Suprapubic skin (tissue), 3 donors: Measurements from ENCODE around the gene PPP1R3D.

Experiments used
- CTCF ChIP-seq, 2 donors: fragments of 200-600 bp in 1 of 2; fragments of 450-650 bp in 1 of 2; sonication (generic) in 1 of 2; IDR thresholded peaks; one replicate each; pipeline ENCODE4 v1.5.1; 2016 to 2019; ENCODE audit warnings: antibody characterized with exemption in 2 of 2, mild to moderate bottlenecking in 1 of 2, moderate library complexity in 1 of 2
- POLR2A ChIP-seq, 2 donors: fragments of 450-650 bp; IDR thresholded peaks; one replicate each; pipeline ENCODE4 v1.6.1; 2017; ENCODE audit warnings: antibody characterized with exemption in 2 of 2, mild to moderate bottlenecking in 2 of 2, moderate library complexity in 2 of 2

- TF ChIP-seq CTCF (IDR thresholded peaks at IDR 0.05): no peak
- TF ChIP-seq POLR2A (IDR thresholded peaks at IDR 0.05): no peak
Measured at GRCh38 chr20:59972037-59972801, 32.1 kb upstream of the PPP1R3D start.
